Stimulated activated naive CD4-positive, alpha-beta T cell (primary cell): ENCODE measurements around the gene SULT1E1.
"Not testable (repeated sequence)": the region's sequence is repeated elsewhere in the genome, so short reads cannot be mapped to it uniquely, and the experiment has no call there.

Experiments
- DNase-seq, 6 experiments: peaks; one replicate each; lab custom pipeline; 2025; lab: John Stamatoyannopoulos, UW

SULT1E1 gene

GRCh38 chr4:69843932-69844331 lies 16.0 kb downstream of the SULT1E1 start:
- DNase-seq = no peak

DNA sequence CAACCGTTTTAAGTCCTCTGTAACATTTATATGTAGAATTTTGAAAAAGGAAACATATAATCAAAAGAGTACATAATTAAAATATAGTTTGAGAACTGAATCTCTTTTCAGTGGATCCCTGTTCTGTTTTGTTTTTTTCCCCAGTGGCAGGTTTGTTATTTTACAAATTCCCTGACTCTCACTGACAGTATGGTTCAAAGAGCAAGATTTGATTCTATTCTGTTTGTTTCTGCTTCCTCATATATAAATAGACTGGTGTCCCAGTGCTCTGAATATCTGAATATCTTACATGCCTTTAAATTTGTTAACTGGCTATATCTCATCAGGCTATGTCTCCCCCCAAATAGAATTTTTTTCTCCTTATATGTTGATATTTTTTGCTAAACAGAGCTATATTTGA lies 16.6 kb downstream of the SULT1E1 start:
- DNase-seq = no peak

- DNase-seq = no peak
Observed at GRCh38 chr4:69838977-69839376, 21.0 kb downstream of the SULT1E1 start.

GRCh38 chr4:69836287-69836686 lies 23.7 kb downstream of the SULT1E1 start:
- DNase-seq = no peak

- DNase-seq = no peak
Observed at GRCh38 chr4:69835766-69836165, 24.2 kb downstream of the SULT1E1 start.

- no peak for DNase-seq
Observed at GRCh38 chr4:69833251-69833650, 26.7 kb downstream of the SULT1E1 start.

DNA sequence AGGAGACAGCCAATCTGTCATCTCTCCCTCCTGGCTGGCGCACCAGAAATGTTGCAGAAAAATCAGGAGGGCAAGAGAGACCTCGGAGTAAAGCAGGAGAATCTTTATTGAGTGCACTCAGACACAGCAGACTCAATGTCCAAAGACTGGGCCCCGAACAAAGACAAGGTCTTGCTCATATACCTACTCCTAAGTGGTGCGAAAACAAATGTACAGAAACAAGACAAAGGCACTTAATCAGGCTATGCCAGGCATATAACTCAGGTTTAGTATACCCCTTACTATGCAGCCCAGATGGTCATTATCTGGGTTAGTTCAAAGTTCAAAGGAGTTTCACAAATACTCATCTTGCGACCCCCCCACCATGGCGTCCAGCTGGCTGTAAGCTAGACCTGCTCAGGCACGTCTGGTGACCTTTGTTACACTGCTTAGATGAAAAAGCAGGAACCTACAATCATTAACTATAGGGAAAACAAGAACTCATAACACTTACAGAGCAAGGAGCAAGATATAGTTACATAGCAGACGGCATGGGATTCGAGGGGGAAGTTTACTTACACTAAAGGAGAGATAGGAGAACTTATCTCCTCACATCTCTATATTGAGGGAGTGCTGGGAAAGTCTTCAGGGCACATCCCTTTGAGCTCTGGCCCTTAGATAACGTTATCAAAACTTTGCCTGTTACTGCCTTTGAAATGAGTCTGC lies 27.5 kb downstream of the SULT1E1 start:
- DNase-seq = no peak

DNA sequence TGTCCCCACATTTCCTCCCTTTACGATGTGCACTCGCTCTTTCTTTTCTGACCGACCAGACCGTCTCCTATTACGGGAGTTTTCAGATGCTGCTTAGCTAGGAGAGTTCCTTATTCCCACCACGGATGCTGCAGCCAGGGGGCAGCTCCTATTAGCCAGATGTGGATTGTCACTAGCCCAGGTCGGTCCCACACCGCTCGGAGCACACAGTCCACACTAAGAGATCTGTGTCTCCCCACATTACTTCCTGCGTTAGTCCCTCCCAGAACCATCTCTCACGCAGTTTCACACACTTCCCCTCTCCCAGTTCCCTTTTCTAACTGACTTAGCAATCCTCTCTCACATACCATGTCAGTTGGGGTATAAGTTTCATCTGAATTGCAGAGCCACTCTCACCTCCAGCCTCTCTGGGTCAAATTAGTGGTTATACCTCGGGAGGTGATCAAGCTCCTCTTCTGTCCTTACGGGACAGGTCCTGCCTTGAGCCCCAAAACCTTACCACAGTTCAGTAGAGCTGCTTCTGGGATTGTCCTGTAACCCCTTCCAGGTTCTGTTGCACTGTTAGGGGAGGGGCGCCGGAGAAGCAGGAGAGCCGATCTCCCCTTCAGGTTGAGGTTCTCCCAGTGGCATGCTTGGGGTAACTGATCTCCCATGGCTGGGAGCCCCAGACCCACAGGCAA lies 28.2 kb downstream of the SULT1E1 start:
- peak in 1 of 6 experiments; percentile 29 for DNase-seq

- no peak for DNase-seq
Observed at GRCh38 chr4:69831270-69831627, 28.7 kb downstream of the SULT1E1 start.

GRCh38 chr4:69830560-69831269 lies 29.2 kb downstream of the SULT1E1 start:
- DNase-seq = peak in 1 of 6 experiments; percentile 9

DNA sequence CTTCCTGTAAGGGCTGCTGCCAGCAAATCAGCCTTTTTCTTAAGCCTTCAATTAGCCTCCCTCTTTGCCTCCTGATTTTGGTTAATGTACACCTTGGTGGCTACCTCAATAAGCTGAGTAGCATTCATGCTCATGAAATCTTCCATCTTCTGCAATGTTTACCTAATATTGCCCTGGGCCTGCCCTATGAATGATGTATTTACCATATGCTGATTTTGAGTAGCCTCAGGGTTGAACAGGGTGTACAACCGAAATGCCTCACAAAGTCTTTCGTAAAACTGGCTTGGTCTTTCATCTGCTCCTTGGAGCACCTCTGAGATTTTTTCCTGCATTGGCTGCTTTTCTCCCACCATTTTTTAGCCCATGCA lies 29.8 kb downstream of the SULT1E1 start:
- DNase-seq = no peak

DNA sequence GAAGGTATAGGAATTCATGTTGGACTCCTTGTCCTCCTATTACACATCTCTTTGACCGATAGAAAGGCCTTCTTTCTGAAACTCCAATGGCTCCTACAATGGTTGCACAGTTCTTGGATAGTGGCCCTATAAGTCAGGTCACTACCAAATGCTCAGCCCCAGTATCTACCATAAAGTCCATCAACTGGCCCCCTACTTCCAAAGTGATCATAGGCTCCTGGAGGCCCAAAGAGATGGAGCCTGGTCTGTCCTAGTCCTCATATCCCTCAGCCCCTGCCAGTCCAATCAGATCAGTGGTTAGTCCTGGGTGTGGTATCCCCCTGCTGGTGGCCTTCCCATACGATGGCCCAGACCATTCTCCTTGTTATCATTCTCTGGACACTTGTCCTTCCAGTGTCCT lies 30.3 kb downstream of the SULT1E1 start:
- no peak for DNase-seq

DNA sequence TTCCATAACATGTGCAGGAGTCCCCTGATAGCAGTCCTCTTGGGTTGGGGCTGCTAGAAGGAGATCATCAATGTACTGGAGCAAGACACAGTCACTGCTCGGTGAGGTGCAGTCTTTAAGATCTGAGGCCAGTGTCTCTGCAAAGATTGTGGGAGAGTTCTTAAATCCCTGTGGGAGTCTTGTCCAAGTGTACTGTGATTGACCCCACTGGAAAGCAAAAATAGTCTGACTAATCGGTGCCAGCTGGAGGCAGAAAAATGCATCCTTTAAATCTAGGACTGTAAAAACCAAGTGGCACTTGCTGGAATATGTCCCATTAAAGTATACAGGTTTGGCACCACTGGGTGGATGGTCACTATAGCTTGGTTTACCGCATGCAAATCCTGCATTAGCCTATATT lies 31.1 kb downstream of the SULT1E1 start:
- no peak for DNase-seq

GRCh38 chr4:69825056-69825455 lies 34.9 kb downstream of the SULT1E1 start:
- DNase-seq = not testable (repeated sequence)

DNA sequence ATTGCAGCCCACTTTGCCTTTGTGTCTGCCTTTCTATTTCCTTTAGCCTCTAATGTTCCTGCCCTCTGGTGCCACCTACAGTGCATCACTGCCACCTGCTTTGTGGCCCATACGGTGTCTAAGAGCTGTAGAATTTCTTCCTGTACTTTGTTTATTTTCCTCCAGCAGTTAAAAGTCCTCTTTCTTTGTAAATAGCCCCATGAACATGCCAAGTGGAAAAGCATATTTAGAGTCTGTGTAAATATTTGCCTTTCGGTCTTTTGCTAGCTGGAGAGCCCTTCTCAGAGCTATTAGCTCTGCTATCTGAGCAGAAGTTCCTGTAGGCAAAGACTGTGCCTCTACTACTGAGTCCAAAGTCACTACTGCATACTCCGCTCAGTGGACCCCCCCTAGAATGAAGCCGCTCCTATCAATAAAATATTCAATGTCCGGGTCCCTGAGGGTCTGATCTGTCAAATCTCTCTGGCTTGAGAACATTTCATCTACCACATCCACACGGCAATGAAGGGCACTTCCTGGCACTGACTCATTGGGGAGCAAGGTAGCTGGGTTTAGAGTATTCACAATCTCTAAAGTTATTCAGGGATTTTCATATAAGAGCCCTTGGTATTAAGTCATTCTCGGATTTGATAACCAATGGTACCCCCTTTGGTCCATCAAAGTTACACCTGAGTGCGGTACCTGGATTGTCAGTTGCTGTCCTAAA lies 36.3 kb downstream of the SULT1E1 start:
- DNase-seq = peak; percentile 24 to 71 (median 37)

DNA sequence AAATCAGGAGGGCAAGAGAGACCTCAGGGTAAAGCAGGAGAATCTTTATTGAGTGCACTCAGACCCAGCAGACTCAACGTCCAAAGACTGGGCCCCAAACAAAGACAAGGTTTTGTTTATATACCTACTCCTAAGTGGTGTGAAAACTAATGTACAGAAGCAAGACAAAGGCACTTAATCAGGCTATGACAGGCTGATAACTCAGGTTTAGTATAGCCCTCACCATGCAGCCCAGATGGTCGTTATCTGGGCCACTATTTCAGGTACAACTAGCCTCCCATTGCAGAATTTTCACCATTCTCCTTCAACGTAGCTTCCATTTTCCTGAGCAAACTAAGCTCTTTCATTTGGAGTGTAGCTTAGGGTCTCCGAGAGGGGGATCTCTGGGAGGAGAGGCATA lies 36.9 kb downstream of the SULT1E1 start:
- no peak for DNase-seq

- no peak for DNase-seq
Observed at GRCh38 chr4:69822198-69822597, 37.7 kb downstream of the SULT1E1 start.

DNA sequence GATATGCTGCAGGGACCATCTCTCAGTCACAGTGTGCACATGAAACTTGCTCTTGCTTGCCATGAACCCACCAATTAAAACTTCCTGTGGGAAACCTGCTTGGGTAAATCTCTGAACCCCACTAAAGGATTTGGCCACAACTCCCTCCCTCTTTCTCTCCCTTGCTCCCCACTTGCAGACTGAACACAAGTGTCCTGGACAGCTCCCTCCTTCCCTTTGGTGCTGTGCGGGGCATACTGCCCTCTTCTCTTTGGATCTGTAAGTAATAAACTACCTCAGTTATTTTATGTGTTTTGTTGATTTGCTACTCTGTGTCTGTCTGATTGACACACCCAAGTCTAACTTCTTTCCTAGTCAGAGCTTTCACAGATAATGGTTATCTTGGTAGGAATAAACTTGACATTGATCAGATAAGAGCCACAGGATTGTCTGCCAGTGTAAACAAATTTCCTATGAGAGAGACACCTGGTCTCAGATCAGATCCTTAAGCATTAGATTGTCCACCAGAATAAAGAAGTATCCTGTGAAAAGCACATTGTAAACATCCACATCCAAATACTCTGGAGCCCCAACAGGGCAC lies 41.8 kb downstream of the SULT1E1 start:
- DNase-seq = no peak

- DNase-seq = no peak
Observed at GRCh38 chr4:69816236-69816635, 43.7 kb downstream of the SULT1E1 start.

- DNase-seq = no peak
Observed at GRCh38 chr4:69813628-69814027, 46.3 kb downstream of the SULT1E1 start.

DNA sequence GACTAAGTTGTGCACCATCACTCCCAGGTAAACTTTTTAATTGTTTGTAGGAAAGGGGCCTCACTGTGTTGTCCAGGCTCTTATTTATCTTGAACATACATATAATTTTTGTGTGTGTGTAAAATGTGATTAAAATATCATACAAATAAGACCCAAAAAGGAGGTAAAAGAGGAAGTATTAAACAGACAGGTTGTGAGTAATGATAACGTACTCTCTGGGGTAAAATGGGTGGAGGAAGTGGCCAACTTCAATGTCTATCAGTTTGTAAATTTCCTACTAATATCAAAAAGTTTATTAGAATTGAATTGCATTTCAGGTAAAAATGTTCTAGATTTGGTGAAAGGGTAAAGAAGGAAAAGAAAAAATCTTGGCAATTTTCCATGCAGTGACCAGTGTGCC lies 48.8 kb downstream of the SULT1E1 start:
- no peak for DNase-seq

GRCh38 chr4:69800599-69800998 lies 59.3 kb downstream of the SULT1E1 start:
- no peak for DNase-seq
